NOMO-1 treated with DMSO at 0.1 percent for 48 hours (cell line): ENCODE data around the gene SLMAP.
A peak's percentile ranks its signal among the peaks of the same experiment; 100 is the strongest.
"Not testable (repeated sequence)": the region's sequence is repeated elsewhere in the genome, so short reads cannot be mapped to it uniquely, and the experiment has no call there.

Source experiments
- DNase-seq: peaks from one replicate; lab custom pipeline; 2025; ENCODE audit not compliant: unreplicated experiment; lab: John Stamatoyannopoulos, UW

Gene SLMAP

DNA sequence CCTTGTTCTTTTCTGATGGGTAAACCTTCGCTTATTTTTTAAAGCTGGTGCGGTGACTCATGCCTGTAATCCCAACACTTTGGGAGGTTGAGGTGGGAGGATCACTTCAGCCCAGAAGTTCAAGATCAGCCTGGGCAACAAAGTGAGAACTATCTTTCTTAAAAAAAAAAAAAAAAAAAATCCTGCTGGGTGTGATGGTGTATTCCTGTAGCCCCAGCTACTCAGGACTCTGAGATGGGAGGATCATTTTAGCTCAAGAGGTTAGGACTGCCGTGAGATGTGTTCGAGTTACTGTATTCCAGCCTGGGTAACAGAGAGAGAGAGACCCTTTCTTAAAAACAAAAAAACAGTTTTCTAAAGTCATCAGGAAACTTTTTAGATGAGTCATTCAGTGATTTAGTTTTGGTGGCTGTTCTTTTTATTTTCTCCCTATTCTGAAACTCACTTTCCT is 37.7 kb downstream of the SLMAP start:
- DNase-seq, result peak; percentile 11

DNA sequence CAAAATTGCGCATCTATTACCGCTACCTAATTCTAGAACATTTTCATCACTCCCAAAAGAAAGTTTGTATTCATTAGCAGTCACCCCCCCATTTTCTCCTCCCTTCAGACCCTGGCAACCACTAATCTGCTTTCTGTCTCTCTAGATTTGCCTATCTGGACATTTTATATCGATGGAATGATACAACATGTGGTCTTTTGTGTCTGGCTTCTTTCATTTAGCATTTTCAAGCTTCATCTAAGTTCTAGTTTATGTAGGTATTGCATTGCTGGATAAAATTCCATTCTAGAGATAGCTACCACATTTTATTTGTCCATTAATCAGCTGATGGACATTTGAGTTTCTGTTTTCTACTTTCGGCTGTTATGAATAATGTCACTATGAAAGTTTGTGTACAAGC is 38.4 kb downstream of the SLMAP start:
- no peak for DNase-seq

DNA sequence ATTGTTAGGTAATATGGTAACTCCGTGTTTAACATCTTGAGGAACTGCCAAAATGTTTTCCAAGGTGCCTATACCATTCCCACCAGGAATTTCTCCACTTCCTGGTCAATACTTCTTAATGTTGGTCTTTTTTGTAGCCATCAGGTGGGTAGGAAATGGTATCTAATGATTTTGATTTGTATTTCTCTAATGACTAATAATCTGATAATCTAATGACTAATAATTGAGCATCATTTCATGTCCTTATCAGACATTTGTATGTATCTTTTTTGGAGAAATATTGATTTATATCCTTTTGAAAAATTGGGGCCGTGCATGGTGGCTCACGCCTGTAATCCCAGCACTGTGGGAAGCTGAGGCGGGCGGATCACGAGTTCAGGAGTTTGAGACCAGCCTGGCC is 38.8 kb downstream of the SLMAP start:
- DNase-seq, result no peak

DNA sequence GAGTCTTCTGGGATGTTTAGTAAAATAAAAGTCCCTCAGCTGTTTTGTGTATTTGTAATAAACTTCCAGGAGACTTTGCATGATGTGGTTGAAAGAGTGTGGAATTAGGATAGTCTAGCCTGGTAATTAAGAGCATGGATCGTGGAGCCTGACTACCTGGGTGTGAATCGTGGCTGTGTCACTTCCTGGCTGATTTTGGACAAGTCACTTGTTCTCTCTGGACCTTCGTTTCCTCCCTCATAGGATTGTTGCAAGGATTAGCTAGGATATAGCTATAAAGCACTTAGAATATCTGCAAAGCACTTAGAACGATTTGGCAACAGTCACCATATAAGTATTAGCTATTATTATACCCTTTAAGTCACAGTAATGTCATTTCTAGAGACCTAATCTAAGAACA is 40.2 kb downstream of the SLMAP start:
- no peak for DNase-seq

DNA sequence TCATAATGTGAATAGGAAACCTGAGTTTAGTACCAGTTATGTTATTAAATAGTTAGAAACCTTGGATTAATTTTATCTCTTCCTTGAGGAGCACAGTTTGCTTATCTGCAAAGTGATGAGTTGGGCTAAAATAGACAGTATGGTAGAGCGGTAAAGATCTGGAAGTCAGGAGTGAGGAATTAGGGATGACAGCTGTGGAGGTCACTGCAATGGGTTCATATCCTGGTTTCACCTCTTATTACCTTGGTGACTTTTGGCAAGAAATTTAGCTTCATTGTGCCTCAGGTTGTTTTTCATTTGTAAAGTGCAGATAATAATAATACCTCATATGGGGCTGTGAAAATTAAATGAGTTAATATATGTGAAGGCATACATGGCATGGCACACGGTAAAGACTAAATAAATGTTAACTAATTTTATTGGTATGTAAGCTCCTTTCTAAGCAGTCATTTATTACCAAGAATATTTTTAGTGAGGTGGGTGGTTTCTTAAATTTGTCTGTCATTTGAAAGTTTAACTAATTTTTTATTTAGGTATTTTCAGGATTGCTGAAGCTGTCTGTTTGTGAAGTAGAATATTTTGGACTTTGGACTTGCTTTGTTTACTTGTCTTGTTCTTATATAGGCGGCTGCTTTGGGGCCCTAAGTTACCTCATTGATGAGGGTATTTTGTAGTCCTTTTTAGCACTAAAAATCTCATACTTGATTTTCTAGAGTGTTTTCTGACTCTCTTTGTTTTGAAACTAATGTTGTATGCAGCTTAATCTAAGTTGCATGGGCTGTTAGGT is 41.8 kb downstream of the SLMAP start:
- no peak for DNase-seq

DNA sequence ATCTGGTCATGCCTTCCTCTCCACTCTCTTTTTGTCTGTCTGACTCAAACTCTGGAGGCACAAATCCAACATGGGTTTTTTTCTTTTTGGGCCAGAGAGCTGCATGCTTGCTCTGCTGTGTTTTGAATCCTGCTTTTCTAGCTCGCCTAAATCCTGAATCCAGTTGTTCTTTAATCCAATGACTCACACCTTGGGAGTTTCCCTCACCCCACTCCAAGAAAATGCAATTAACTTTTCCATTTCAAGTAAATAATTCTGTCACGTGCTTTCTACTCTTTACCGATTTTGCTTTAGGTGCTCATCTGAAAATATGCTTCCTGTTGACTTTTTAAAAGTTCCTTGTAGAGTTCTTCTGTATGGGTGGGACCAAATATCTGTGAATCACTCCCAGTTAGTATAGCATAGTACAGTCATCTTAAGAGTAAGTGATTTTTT is 47.6 kb downstream of the SLMAP start:
- no peak for DNase-seq

DNA sequence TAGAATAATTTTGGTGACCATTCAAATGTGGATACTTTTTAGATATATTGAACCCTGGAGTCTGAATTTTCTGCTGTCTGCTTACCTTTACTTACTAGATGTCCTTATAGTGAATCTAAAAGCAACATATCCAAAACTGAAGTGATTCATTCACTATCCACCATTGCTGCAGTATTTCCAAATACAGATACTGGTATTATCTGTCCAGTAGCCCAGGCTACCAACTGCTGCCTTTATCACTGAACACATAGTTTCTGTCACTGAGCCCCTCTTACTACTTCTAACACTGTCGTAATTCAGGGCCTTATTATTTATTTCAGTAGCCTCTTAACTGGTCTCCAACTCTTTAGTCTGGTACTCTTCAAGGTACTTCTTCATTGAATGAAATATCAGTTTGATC is 49.2 kb downstream of the SLMAP start:
- no peak for DNase-seq

DNA sequence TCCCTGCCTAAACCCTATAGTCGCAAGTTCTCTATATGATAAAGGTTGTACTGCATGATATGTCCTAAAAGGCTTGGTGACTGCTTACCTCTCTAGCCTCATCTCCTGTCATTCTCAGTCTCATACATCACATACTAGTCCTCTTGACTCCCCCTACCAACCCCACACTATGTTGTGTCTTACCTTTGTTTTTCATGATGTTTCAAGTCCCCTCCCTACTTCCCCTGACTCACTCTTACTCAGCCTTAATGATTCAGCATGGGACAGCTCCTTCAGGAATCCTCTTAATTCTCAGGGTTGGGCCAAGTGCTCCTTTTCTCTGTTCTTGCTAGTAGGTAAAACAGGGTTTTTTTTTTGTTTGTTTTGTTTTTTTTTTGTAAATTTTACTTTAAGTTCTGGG is 49.6 kb downstream of the SLMAP start:
- DNase-seq, result no peak

DNA sequence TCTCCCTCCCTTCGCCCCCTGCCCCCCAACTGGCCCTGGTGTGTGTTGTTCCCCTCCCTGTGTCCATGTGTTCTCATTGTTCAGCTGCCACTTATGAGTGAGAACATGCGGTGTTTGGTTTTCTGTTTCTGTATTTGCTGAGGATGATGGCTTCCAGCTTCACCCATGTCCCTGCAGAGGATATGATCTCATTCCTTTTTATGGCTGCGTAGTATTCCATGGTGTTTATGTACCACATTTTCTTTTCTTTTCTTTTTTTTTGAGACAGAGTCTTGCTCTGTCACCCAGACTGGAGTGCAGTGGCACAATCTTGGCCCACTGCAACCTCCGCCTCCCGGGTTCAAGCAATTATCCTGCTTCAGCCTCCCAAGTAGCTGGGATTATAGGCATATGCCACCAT is 50.1 kb downstream of the SLMAP start:
- not testable (repeated sequence) for DNase-seq

DNA sequence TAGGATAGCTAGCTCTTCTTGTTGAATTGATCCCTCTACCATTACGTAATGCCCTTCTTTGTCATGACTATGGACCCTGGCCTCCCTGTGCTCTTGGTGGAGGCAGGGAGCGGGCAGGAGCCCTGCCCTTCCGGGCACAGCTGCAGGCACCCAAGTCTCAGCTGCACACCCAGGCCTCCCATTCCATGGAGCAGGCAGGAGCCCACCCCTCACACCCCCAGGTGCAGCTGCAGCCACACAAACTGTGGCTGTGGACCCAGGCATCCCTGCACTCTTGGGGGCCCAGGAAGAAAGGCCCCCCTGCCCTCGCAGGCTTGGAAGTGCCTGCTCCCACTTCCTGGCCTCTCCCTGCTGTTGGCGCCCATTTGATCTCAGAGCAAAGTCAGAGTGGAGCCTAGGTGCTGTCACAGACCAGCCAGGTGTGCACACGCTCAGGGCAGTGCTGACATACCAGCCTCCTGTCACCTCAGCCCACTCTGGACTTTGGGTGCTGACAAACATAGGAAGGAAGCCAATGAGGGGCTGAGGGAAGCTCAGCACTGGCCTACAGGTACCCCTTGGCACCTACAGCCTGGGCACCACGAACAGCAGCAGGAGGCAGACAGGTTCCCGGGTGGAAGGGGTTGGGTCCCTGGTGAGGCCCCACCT is 53.0 kb downstream of the SLMAP start:
- no peak for DNase-seq

DNA sequence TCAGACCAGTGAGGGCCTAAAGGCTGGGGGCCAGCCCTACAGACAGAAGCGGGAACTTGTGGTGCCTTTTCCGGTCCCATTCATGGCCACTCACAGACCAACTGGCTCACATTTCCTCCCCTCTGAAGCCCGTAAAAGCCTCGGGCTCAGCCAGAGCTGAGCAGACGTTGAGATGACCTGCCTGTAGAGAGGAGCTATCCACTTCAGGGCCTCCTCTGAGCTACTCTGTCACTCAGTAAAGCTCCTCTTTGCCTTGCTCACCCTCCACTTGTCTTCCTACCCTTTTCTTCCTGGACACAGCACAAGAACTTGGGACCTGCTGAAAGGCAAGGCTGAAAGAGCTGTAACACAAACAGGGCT is 53.5 kb downstream of the SLMAP start:
- DNase-seq, result no peak

DNA sequence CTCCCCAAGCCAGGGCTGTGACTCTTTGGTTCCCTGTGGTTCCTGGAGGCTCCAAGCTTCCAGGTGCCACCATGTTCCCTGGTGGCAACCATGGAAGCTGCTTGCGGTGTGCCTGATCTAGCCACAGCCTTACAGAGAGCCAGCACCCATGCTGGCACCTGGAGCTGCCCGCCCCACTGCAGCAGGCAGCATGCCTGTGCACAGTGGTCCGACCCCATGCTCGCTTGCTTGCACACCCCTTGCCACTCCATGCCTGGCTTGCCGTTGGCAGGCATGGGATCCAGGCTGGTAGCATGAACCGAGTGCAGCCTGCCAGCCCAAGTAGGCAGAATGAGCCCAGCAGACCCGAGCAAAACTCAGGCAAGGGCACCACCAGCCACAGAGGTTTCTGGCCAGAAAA is 53.9 kb downstream of the SLMAP start:
- DNase-seq, result no peak

DNA sequence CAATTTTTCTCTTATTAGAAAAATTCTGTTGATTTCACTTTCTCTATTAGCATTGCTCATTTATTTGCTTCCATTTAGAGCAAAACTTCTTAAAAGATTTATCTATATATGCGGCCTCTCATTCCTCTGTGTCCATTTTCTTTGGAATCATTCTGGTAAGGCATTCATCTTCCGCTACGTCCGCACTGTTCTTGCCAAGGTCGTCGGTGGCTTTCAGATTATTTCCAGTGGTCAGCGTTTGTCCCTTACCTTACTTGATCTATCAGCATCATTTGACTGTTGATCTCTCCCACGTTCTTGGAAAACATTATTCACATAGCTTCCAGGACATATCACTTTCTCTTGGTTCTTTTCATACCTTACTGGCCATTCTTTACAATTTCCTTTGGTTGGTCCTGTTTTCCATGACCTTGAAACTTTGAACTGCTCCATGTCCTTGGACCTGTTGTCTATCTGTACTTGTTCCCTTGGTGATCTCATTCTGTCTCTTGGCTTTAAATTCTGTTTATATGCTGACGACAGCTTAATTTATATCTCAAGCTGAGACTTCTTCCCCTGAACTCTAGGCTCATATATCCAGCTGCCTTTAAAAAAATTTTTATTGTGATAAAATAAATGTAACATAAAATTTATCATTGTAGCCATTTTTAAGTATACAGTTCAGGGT is 54.5 kb downstream of the SLMAP start:
- no peak for DNase-seq

DNA sequence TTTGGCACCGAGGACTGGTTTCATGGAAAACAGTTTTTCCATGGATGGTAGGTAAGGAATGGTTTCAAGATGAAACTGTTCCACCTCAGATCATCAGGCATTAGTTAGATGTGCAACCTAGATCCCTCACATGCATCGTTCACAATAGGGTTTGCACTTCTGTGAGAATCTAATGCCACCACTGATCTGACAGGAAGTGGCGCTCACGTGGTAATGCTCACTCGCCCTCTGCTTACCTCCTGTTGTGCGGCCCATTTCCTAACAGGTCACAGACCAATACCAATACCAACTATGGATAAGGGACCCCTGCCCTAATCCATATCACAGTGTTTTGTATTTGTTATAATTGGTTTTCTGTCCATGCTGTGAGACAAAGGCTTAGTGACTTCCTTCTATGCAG is 58.9 kb downstream of the SLMAP start:
- no peak for DNase-seq

DNA sequence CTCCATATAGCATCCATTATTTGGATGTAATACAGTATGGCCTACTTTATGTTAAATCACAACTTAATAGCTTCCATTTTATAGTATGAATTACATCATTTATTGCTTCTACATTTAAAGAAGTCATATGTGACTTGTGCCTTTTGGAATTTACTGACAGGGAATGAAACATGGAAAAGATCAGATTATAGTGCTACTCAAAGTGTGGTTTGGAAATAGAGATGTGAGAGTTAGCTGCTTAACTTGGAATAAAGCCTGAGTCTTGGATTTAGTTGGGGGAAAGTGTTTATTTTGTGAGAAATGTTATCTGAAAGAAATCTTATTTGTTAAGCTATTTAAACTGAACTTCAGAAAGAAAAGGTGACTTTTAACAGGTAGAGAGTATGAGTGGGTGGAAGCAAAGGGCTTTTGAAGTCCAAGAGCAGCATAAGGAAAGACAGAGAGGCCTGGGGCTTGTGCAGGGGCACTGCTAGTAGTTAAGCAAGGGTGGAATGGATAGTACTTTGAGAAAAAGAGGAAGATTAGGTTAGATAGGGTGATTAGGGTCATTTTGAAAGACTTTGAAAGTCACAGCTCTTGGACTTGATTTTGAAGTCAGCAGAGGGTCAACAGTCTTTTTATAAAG is 60.5 kb downstream of the SLMAP start:
- DNase-seq, result peak; percentile 78

DNA sequence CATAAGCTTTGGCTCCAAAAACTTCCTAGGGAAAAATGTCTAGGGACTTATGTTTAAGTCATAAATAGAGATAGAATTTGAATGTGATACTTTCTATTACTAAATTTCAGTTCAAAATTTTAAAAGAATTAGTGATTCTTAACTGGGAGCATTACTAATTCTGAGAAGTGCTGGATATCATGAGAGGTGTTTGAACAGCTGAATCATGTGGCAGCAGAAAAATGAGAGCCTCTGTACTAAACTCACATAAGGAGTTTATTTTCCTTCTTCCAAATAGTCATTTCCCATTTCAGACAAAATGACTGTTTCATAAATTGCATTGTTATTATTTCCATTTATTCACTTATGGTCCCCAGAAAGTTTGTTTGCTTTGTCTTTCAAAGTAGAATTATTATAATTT is 62.7 kb downstream of the SLMAP start:
- DNase-seq, result no peak

DNA sequence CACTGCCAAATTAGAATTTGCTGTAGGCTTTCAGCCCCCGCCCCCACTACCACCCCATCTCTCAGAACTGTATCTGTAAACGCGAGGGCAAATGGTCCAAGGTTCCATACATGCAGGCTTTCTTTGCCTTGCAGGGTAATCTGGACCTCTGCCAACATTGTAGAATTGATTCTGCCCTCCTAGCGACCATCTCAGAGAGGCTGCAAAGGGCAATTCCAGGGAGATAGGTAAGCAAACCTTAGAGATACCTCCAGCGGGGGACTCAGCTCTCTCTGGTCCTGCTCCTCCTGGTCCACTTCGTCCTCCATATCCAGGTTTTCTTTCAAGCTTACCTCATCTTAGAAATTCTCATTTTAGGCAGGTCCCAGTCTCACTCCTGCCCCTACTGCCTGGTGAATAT is 64.4 kb downstream of the SLMAP start:
- no peak for DNase-seq

DNA sequence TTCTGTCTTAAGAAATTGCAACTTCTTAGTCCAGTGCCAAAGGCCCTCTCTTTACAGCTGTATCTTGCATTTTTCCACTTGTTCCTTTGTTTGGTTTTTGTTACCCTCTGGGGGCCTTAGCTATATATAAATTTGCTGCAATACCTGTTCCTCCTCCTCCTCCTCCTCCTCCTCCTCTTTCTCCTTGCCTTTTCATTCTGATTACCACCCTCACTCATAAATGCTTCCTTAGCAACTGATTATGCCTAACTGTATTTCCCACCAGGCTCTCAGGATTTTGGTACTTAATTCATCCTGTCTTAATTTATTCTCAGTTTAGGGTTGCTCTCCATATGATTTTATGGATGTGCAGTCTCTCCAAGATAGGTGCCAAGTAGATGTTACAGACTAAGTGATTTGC is 65.7 kb downstream of the SLMAP start:
- DNase-seq, result no peak

DNA sequence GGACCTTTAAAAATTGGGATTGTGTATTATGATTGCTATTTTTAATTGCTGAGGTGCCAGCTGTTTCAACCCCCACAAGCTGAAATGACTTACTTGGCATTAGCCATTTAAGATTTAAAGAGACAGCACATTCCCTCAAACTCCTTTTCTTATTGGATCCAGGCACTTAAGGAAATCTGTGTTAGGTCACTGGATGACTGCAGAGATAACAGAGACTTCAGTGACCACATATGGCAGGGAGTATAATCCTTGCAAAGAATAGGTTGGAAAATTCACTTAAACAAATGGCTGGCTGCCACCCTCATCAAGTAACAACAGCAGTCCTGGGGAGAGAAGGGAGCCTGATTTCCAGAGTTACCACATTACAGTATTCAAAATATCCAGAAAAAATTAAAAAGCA is 66.6 kb downstream of the SLMAP start:
- DNase-seq, result no peak

DNA sequence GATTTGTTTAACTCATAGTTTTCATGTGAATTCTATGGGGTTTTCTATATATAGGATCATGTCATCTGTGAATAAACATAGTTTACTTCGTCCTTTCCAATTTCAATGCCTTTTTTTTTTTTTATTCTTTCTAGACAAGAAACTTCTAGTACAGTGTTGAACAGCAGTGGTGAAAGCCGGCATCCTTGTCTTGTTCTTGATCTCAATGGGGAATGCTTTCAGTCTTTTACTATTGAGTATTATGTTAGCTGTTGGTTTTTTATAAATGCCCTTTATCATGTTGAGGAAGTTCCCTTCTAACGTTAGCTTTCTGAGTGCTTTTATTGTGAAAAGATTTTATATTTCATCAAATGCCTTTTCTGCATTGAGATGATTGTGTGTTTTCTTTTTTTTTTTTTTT is 69.0 kb downstream of the SLMAP start:
- no peak for DNase-seq

DNA sequence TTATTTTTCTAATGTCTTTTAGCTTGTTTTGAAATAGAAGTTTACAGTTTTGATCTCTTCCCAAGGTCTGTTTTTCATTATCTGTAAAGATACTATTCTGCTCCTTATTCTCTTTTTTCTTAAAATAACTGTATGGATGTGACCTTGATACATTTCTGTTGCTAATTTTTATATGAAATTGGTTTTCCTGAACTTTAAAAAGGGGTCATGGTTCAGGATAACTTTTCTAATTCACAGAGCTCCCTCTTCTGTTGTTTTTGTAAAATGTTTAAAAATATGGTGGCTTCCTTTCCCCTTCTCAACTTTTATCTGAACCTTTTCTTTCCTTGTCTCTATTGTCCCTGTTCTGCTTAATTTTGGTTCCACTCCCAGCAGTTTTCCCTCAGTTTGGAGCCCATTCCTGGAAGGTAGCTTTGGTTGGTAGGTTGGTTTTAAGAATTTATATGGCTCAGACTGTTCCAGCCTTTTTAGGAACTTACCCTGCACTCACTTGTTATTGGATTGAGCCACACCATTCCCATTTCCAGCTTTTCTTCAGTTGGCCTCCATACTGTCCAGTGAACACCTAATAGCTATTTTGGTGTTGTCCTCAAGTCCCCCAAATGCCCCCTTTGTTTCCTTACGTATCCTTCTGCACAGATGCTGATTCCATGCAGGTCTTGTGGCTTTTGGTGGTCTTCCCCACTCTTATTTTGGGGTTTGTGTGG is 70.3 kb downstream of the SLMAP start:
- DNase-seq, result no peak
